ENCODE measurements around the gene TACC2. TPM values are rescaled to one million over a fixed set of nuclear protein-coding genes. Genes with fewer than 3 reads are reported as not detected.

TACC2 gene
- total RNA-seq, 1 donor from 2014 or later = 22.0 TPM

- Mint-ChIP-seq H3K27me3 (ENCODE audit: low read depth, unreplicated experiment) (no peaks in the 10 kb centered on the region), H3K4me1 (ENCODE audit: low read depth, unreplicated experiment) (peaks cover 9% of the 10 kb centered on the region), H3K36me3 (ENCODE audit: low read depth, unreplicated experiment) (peaks cover 10% of the 10 kb centered on the region), H3K9me3 (ENCODE audit: unreplicated experiment) (no peaks in the 10 kb centered on the region), H3K4me3 (ENCODE audit: unreplicated experiment) (no peak overlapping the region), H3K27ac (ENCODE audit: unreplicated experiment) (no peak overlapping the region)
- Histone ChIP-seq H3K4me1 (ENCODE audit: insufficient read depth, low read length) (no peaks in the 10 kb centered on the region), H3K27ac (ENCODE audit: low read depth, low read length) (no peak overlapping the region), H3K36me3 (ENCODE audit: insufficient read depth, low read length) (no peaks in the 10 kb centered on the region), H3K27me3 (ENCODE audit: insufficient read depth, low read length) (no peaks in the 10 kb centered on the region), H3K9me3 (ENCODE audit: insufficient read depth, low read depth, low read length) (no peaks in the 10 kb centered on the region), H3K79me2 (ENCODE audit: insufficient read depth, low read length) (peaks cover 10% of the 10 kb centered on the region), H3K4me2 (ENCODE audit: low read length) (no peak overlapping the region), H4K20me1 (ENCODE audit: insufficient read depth, low read length) (peaks cover 23% of the 10 kb centered on the region), H3K9ac (ENCODE audit: low read length) (no peak overlapping the region), H3K4me3 (ENCODE audit: insufficient read depth, low read depth, low read length) (no peak overlapping the region), H2AFZ (ENCODE audit: low read depth, low read length) (no peak overlapping the region)
- DNase-seq (ENCODE audit: low read depth) (no peak), FAIRE-seq (no peak)
- TF ChIP-seq CTCF (IDR thresholded peaks at IDR 0.05; ENCODE audit: insufficient read depth, low read depth, low read length) (no peak), EZH2 (IDR thresholded peaks at IDR 0.05; ENCODE audit: insufficient read depth, low read length) (no peak)
These were observed 208.8 kb downstream of the TACC2 start for GRCh38 chr10:122197611-122198222.

GRCh38 chr10:122198631-122199030 is 209.7 kb downstream of the TACC2 start:
- Mint-ChIP-seq H3K27ac (ENCODE audit: unreplicated experiment) (no peak overlapping the region), H3K36me3 (ENCODE audit: low read depth, unreplicated experiment) (peaks cover 10% of the 10 kb centered on the region)

More at GRCh38 chr10:122198631-122199030, 209.7 kb downstream of the TACC2 start:
- Mint-ChIP-seq H3K27me3 (ENCODE audit: low read depth, unreplicated experiment) (no peaks in the 10 kb centered on the region), H3K4me1 (ENCODE audit: low read depth, unreplicated experiment) (peaks cover 9% of the 10 kb centered on the region), H3K4me3 (ENCODE audit: unreplicated experiment) (no peak overlapping the region), H3K9me3 (ENCODE audit: unreplicated experiment) (no peaks in the 10 kb centered on the region)
- H4K20me1 ChIP-seq (ENCODE audit: insufficient read depth, low read length) = peaks cover 14% of the 10 kb centered on the region
- DNase-seq (ENCODE audit: low read depth) (no peak), FAIRE-seq (no peak)
- no peaks in the 10 kb centered on the region for H3K4me1 ChIP-seq (ENCODE audit: insufficient read depth, low read length)
- no peaks in the 10 kb centered on the region for H3K9me3 ChIP-seq (ENCODE audit: insufficient read depth, low read depth, low read length)
- no peak overlapping the region for H3K4me2 ChIP-seq (ENCODE audit: low read length)
- H3K9ac ChIP-seq (ENCODE audit: low read length) = no peak overlapping the region
- no peak overlapping the region for H2AFZ ChIP-seq (ENCODE audit: low read depth, low read length)
- H3K4me3 ChIP-seq (ENCODE audit: insufficient read depth, low read depth, low read length) = no peak overlapping the region
- H3K79me2 ChIP-seq (ENCODE audit: insufficient read depth, low read length) = peaks cover 4% of the 10 kb centered on the region
- H3K36me3 ChIP-seq (ENCODE audit: insufficient read depth, low read length) = no peaks in the 10 kb centered on the region
- TF ChIP-seq CTCF (IDR thresholded peaks at IDR 0.05; ENCODE audit: insufficient read depth, low read depth, low read length) = no peak
- no peak for TF ChIP-seq EZH2 (IDR thresholded peaks at IDR 0.05; ENCODE audit: insufficient read depth, low read length)
- H3K27ac ChIP-seq (ENCODE audit: low read depth, low read length) = no peak overlapping the region
- H3K27me3 ChIP-seq (ENCODE audit: insufficient read depth, low read length) = no peaks in the 10 kb centered on the region

Measured in astrocyte (in vitro differentiated cells and primary cell).